Rectal smooth muscle tissue (tissue), 1 donor: ENCODE measurements around the gene RAD51B.

Experiments used
- H3K27ac ChIP-seq: one replicate; pipeline ENCODE4 v1.7.0; 2013; ENCODE audit warnings: low read depth, low read length, inconsistent platforms
- H3K27me3 ChIP-seq: one replicate; pipeline ENCODE4 v1.7.0; 2013; ENCODE audit warnings: low read length; ENCODE audit not compliant: control insufficient read depth, insufficient read depth
- H3K36me3 ChIP-seq: one replicate; pipeline ENCODE4 v1.7.0; 2013; ENCODE audit warnings: low read length; ENCODE audit not compliant: control insufficient read depth, insufficient read depth
- H3K4me1 ChIP-seq: one replicate; pipeline ENCODE4 v1.7.0; 2013; ENCODE audit warnings: low read length; ENCODE audit not compliant: control insufficient read depth, insufficient read depth
- H3K4me3 ChIP-seq: one replicate; pipeline ENCODE4 v1.7.0; 2013; ENCODE audit warnings: low read length
- H3K9ac ChIP-seq: one replicate; pipeline ENCODE4 v1.7.0; 2013; ENCODE audit warnings: low read length

RAD51B gene

GRCh38 chr14:68384335-68384734 lies 564.8 kb downstream of the RAD51B start:
- H3K36me3 ChIP-seq = no peaks in the 10 kb centered on the region
- peaks cover 49% of the 10 kb centered on the region for H3K4me1 ChIP-seq
- no peak overlapping the region for H3K4me3 ChIP-seq
- no peak overlapping the region for H3K9ac ChIP-seq
- H3K27ac ChIP-seq = peak overlapping the region; percentile 80
- no peaks in the 10 kb centered on the region for H3K27me3 ChIP-seq

- Histone ChIP-seq H3K27ac (peak overlapping the region; percentile 80), H3K36me3 (no peaks in the 10 kb centered on the region), H3K9ac (no peak overlapping the region), H3K4me3 (no peak overlapping the region), H3K27me3 (no peaks in the 10 kb centered on the region), H3K4me1 (peaks cover 44% of the 10 kb centered on the region)
Observed at GRCh38 chr14:68384881-68385280, 565.3 kb downstream of the RAD51B start.

DNA sequence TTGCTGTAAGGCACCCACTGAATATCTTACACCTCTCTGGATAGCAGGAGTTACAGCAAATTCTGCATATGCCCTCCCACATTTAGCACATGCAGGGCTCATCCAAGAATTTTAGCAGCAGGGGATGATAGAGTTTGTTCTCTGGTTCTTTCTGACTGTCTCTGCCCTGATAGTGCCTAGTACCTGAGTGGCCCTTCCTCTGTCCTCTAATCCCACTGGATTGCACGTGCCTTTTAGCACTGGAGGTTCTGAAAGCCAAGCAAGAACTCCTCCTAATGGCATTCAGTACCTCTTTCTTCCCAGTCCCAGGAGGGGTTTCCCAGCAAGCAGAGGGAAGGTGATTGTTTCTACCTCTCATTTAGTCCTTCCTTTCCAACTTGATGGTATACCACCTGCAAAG lies 566.9 kb downstream of the RAD51B start:
- Histone ChIP-seq H3K4me3 (no peak overlapping the region), H3K27ac (peak overlapping the region; percentile 60), H3K36me3 (no peaks in the 10 kb centered on the region), H3K27me3 (no peaks in the 10 kb centered on the region), H3K4me1 (peaks cover 46% of the 10 kb centered on the region), H3K9ac (no peak overlapping the region)

- Histone ChIP-seq H3K4me3 (no peak overlapping the region), H3K27me3 (no peaks in the 10 kb centered on the region), H3K36me3 (no peaks in the 10 kb centered on the region), H3K9ac (no peak overlapping the region), H3K27ac (peak overlapping the region; percentile 69), H3K4me1 (peaks cover 51% of the 10 kb centered on the region)
Observed at GRCh38 chr14:68386950-68387779, 567.6 kb downstream of the RAD51B start.

GRCh38 chr14:68389943-68390342 lies 570.4 kb downstream of the RAD51B start:
- no peak overlapping the region for H3K9ac ChIP-seq
- no peaks in the 10 kb centered on the region for H3K36me3 ChIP-seq
- H3K27me3 ChIP-seq = no peaks in the 10 kb centered on the region
- peak overlapping the region; percentile 72 for H3K27ac ChIP-seq
- H3K4me3 ChIP-seq = no peak overlapping the region
- peaks cover 58% of the 10 kb centered on the region for H3K4me1 ChIP-seq

- Histone ChIP-seq H3K9ac (no peak overlapping the region), H3K4me3 (no peak overlapping the region), H3K27ac (peak overlapping the region; percentile 72), H3K36me3 (no peaks in the 10 kb centered on the region), H3K4me1 (peaks cover 61% of the 10 kb centered on the region), H3K27me3 (no peaks in the 10 kb centered on the region)
Observed at GRCh38 chr14:68390741-68391140, 571.2 kb downstream of the RAD51B start.

DNA sequence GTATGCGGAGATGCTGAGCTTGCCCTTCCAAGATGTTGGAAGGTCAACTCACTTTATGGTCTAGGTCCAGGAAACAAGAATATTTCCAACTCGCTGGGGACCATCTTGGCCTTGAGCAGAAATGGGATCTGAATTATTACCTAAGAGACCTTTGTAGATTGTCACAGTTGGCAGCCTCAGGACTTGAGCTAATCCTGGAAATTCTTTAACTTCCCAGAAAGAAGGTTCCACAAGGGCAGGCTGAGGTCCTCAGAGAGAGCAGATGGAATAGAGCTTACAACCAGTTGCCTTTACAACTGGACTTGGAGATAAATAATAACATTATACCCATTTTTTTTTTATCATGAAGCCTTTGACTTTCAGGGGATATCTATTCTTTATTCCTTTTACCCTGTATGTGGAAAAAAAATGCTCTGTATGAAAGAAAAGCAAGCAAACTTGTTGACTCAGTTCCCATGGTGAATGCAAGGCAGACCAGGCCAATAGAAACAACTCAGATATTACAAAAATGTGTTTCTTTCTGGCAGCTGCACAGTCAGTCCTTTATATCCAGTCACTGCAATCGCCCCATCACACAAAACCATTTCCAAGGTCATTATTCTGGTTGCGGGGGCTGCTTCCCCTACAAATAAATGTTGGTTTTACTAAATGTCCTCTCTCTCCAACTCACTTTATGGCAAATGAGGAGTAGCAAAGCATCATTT lies 571.9 kb downstream of the RAD51B start:
- Histone ChIP-seq H3K27me3 (no peaks in the 10 kb centered on the region), H3K36me3 (no peaks in the 10 kb centered on the region), H3K4me3 (no peak overlapping the region), H3K27ac (peak overlapping the region; percentile 72), H3K9ac (no peak overlapping the region), H3K4me1 (peaks cover 58% of the 10 kb centered on the region)

- no peak overlapping the region for H3K9ac ChIP-seq
- peak overlapping the region; percentile 72 for H3K27ac ChIP-seq
- no peaks in the 10 kb centered on the region for H3K36me3 ChIP-seq
- H3K4me1 ChIP-seq = peaks cover 53% of the 10 kb centered on the region
- no peaks in the 10 kb centered on the region for H3K27me3 ChIP-seq
- H3K4me3 ChIP-seq = no peak overlapping the region
Observed at GRCh38 chr14:68392393-68393141, 573.0 kb downstream of the RAD51B start.

GRCh38 chr14:68393259-68393658 lies 573.7 kb downstream of the RAD51B start:
- peaks cover 57% of the 10 kb centered on the region for H3K4me1 ChIP-seq
- H3K27me3 ChIP-seq = no peaks in the 10 kb centered on the region
- H3K9ac ChIP-seq = no peak overlapping the region
- peak overlapping the region; percentile 72 for H3K27ac ChIP-seq
- no peaks in the 10 kb centered on the region for H3K36me3 ChIP-seq
- H3K4me3 ChIP-seq = no peak overlapping the region

DNA sequence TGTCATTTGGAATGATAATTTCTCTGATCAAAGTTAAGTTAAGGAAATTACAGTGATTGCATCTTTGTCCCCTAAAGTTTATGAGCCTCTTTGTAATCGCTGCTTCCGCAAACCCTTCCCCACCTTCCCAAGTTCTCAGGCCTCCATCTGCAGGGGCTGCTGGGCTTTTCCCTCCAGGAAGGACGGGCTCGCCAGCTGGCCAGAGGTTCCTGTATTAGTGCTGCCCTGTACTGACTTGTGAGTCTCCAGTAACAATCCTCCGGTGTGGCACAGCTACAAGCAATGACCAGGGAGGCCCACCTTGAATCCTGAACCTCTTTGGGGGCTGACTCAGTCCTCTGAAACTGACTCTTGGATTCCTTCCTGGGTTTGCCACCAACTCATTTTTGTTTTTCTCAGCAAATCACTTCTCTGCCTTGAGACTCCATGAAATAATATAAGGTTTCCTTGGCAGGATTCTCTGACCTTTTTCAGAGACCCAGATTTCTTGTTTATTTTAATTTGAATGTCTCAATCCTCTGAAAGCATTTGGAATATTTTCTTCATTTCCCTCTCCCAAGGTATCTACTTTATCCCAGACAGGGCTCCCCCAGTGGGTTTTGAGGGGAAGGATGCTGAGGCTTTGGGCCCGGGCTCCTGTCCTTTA lies 574.7 kb downstream of the RAD51B start:
- H3K4me1 ChIP-seq = peaks cover 62% of the 10 kb centered on the region
- no peaks in the 10 kb centered on the region for H3K36me3 ChIP-seq
- H3K27me3 ChIP-seq = no peaks in the 10 kb centered on the region
- no peak overlapping the region for H3K9ac ChIP-seq
- H3K27ac ChIP-seq = peak overlapping the region; percentile 42
- H3K4me3 ChIP-seq = no peak overlapping the region

GRCh38 chr14:68394764-68395143 lies 575.2 kb downstream of the RAD51B start:
- H3K4me3 ChIP-seq = no peak overlapping the region
- peaks cover 62% of the 10 kb centered on the region for H3K4me1 ChIP-seq
- H3K27ac ChIP-seq = peak overlapping the region; percentile 38
- no peaks in the 10 kb centered on the region for H3K27me3 ChIP-seq
- H3K9ac ChIP-seq = no peak overlapping the region
- H3K36me3 ChIP-seq = no peaks in the 10 kb centered on the region

DNA sequence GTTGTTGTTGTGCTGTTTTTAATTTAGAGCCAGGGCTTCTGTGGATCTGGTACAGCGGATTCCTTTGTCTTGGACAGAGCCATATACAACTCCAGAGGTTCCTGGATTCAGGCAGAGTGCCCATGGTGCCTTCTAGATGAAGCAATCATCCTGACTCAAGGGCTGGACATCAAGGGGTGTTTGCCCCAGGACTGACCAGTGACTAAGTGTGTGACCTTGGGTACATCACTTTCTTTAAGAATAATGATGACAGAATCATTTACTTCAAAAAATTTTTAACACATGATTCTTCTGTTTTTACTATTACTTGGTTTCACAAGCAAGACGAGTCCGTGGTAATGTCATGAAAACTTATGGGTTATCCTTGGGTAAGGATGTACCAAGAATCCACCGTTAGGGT lies 576.0 kb downstream of the RAD51B start:
- Histone ChIP-seq H3K4me1 (peaks cover 63% of the 10 kb centered on the region), H3K27me3 (no peaks in the 10 kb centered on the region), H3K9ac (no peak overlapping the region), H3K27ac (peak overlapping the region; percentile 38), H3K36me3 (no peaks in the 10 kb centered on the region), H3K4me3 (no peak overlapping the region)
